GM21367 (cell line): ENCODE results near the gene STX8.
"Not testable (repeated sequence)": the region's sequence is repeated elsewhere in the genome, so short reads cannot be mapped to it uniquely, and the experiment has no call there.

Source experiments
- ATAC-seq: cut with Tn5 transposase; IDR thresholded peaks from one replicate; pipeline ENCODE4 v1.9.1; 2021; ENCODE audit not compliant: unreplicated experiment

The STX8 gene

DNA sequence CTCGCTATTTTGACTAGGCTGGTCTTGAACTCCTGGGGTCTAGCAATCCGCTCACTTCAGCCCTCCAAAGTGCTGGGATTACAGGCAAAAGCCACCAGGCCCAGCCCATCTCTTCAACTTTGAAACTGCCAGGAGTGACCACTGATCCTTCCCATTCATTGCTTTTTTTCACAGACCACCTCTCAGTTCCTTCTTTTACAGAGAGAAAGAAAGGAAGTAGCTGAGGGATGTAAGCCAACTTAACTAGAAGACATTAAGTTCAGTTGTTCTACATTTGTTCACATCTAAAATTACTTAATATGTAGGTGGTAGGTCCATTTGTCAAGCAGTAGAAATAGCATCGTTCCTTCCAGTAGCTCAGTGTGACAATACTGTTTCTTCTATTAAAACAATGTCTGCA is 219.8 kb downstream of the STX8 start:
- ATAC-seq = no peak

DNA sequence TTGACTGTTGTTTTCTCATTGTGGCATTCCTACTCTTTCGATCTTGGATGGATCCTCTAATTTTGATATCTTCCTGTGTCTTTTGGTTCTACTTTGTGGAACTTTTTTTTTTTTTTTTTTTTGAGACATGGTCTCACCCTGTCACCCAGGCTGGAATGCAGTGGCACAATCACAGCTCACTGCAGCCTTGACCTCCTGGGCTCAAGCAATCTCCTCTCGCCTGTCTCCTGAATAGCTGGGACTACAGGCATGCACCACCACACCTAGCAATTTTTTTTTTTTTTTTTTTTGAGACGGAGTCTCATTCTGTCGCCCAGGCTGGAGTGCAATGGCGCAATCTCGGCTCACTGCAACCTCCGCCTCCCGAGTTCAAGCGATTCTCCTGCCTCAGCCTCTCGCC is 220.4 kb downstream of the STX8 start:
- ATAC-seq = not testable (repeated sequence)

GRCh38 chr17:9350080-9350479 is 225.5 kb downstream of the STX8 start:
- ATAC-seq = no peak

- ATAC-seq = no peak
These were observed 229.2 kb downstream of the STX8 start for GRCh38 chr17:9346296-9346926.

GRCh38 chr17:9343516-9343915 is 232.1 kb downstream of the STX8 start:
- no peak for ATAC-seq

- ATAC-seq = no peak
These were observed 233.4 kb downstream of the STX8 start for GRCh38 chr17:9342225-9342624.

GRCh38 chr17:9339958-9340357 is 235.7 kb downstream of the STX8 start:
- ATAC-seq = no peak

DNA sequence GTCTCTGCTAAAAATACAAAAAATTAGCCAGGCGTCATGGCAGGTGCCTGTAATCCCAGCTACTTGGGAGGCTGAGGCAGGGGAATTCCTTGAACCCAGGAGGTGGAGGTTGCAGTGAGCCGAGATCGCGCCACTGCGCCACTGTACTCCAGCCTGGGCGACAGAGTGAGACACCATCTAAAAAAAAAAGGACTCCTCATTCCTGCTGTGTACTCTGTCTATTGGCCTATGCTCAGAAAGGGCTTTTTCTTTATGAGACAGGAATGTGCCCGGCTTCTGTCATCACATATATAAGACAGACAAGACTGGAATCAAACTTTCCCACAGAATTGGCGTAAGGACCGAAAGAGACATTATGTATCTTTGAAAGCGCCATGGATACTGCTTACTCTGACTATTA is 236.1 kb downstream of the STX8 start:
- not testable (repeated sequence) for ATAC-seq

- no peak for ATAC-seq
These were observed 238.8 kb downstream of the STX8 start for GRCh38 chr17:9336817-9337216.

DNA sequence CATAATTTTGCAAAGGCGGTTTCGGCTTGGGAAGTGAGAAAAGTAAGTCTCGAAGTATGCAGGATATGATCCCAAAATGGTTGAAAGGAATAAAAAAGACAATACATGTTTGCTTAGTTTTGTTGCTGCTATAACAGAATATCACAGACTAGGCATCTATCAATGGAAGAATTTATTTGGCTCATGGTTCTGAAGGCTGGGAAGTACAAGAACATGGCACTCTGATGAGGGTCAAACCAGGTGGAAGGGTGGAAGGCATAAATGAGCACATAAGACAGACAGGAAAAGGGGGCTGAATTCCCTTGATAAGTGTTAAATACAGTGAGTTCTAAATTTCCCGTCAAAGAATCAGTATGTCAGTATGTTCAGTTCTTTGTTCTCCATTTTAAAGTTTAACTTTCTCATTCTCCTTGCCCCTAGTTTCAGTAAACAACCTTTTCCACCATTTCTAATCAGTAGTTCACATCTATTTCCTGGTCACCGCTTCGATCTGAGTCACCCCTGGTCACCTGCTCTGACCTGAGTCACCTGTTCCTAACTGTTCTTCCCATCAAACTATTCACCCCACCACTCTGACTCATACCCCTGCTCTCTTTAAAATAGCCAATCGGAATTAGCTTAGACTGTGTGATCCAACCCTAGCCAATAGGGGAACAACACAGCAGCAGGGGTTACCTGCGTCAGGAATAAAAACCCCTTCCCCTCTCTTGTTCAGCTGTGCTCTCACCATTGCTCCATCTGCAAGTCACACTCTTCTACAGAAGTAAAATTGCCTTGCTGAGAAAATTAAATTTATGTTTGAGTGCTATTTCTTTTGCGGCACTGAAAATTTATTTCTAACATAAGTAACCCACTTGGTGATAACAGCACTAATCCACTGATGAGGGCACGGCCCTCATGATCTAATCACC is 240.8 kb downstream of the STX8 start:
- no peak for ATAC-seq

- no peak for ATAC-seq
These were observed 243.5 kb downstream of the STX8 start for GRCh38 chr17:9332132-9332494.

GRCh38 chr17:9331279-9332131 is 244.1 kb downstream of the STX8 start:
- no peak for ATAC-seq

GRCh38 chr17:9330611-9331271 is 244.9 kb downstream of the STX8 start:
- ATAC-seq = no peak

GRCh38 chr17:9330141-9330540 is 245.5 kb downstream of the STX8 start:
- ATAC-seq = no peak

GRCh38 chr17:9329251-9329921 is 246.2 kb downstream of the STX8 start:
- no peak for ATAC-seq

DNA sequence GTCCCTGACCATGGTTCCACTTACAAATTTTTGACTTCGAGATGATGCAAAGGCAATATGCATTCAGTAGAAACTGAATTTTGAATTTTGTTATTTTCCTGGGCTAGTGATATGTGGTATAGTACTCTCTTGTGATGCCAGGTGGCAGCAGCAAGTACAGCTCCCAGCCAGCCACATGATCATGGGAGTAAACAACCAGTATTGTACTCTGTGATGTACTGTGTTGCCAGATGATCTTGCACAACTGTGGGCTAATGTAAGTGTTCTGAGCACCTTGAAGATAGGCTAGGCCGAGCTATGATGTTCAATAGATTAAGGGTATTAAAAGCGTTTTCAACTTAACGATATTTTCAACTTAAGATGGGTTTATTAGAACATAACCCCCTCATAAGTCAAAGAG is 250.8 kb downstream of the STX8 start:
- no peak for ATAC-seq

DNA sequence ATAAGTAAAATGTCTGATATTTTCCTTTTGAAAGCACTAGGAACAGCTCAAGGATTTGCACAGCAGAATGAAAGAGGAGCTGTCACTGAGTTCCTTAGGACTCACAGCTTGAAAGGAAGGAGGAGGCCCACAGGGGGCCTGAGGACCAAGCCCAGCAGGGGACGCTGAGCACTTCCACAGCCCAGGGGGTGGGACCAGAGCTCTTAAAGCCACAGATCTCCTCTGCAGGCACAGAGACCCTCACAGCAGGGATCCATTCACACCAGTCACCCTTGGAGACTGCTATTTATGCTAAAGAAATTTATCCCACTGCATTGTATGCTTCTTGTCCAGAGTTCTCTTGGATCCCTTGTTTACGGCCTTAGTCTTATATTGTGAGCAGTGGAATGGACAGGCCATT is 253.3 kb downstream of the STX8 start:
- ATAC-seq = no peak

DNA sequence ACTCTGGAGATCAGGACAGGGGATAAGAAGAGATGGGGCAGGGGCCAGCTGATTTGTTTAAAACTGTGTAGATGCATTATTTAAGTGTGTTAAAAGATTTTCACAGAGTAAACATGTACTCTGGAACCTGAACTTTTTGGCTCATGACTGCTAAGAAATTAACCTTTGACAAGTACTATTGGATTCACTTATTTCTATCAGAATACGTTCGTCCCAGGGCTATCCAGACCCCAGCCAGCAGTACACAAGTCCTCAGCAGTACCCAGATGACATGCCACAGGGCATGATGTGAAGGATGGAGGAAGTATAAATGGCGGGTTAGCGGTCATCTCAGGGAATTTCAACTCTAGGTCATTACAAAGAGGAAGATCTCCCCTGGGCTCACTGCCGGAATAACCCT is 253.7 kb downstream of the STX8 start:
- no peak for ATAC-seq

GRCh38 chr17:9315360-9315759 is 260.3 kb downstream of the STX8 start:
- ATAC-seq = no peak

GRCh38 chr17:9313346-9313745 is 262.3 kb downstream of the STX8 start:
- no peak for ATAC-seq

DNA sequence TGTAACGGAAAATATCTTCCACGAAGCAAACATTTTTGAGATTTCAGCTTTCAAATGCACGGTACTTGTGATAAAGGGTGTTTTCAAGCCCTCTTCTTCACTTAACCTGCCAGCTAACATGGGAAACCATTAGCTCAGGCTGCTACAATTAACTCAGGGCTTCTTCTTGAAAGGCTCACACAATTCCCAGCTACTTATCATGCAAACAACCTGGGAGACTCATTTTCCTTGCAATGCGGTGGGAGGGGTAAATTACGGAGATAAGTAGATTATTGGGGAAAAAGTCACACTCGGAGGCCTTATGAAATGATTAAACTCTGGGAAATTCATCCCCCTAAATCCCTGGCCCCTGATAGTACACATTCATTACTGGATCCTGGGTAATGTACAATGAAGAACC is 266.4 kb downstream of the STX8 start:
- ATAC-seq = no peak
